NCI-H128 (cell line): ENCODE data around the gene DNAAF9.

Source experiments
- DNase-seq: peaks from one replicate; lab custom pipeline; 2025; ENCODE audit not compliant: unreplicated experiment; lab: John Stamatoyannopoulos, UW

DNAAF9 gene

DNA sequence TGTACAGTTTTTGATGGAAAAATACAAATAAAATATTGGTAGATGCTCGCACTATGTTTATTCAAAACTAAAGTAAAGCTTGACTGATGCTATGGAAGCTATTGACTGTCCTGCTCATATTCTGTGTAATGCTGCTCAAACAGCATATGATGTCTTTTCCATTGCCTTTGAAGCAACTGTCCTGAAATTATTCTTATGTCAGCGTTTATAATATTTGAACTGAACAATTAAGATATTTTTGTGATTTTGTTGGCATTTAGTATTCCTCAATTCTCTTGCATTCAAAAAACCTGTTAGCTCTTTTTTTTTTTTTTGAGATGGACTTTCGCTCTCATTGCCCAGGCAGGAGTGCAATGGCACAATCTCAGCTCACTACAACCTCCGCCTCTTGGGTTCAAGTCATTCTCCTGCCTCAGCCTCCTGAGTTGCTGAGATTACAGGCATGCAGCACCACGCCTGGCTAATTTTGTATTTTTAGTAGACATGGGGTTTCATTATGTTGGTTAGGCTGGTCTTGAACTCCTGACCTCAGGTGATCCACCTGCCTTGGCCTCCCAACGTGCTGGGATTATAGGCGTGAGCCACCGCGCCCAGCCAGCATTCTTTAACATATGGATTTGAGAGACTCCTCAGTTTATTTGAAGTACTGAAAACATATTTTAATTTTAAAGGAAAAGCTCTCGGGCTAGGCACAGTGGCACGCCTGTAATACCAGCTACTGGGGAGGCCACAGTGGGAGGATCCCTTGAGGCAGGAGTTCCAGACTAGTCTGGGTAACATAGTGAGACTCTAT, 5.3 kb upstream of the DNAAF9 start:
- DNase-seq, result no peak

- no peak for DNase-seq
Measured at GRCh38 chr20:3410464-3410863, 3.0 kb upstream of the DNAAF9 start.

- no peak for DNase-seq
Measured at GRCh38 chr20:3409417-3409816, 1.9 kb upstream of the DNAAF9 start.

DNA sequence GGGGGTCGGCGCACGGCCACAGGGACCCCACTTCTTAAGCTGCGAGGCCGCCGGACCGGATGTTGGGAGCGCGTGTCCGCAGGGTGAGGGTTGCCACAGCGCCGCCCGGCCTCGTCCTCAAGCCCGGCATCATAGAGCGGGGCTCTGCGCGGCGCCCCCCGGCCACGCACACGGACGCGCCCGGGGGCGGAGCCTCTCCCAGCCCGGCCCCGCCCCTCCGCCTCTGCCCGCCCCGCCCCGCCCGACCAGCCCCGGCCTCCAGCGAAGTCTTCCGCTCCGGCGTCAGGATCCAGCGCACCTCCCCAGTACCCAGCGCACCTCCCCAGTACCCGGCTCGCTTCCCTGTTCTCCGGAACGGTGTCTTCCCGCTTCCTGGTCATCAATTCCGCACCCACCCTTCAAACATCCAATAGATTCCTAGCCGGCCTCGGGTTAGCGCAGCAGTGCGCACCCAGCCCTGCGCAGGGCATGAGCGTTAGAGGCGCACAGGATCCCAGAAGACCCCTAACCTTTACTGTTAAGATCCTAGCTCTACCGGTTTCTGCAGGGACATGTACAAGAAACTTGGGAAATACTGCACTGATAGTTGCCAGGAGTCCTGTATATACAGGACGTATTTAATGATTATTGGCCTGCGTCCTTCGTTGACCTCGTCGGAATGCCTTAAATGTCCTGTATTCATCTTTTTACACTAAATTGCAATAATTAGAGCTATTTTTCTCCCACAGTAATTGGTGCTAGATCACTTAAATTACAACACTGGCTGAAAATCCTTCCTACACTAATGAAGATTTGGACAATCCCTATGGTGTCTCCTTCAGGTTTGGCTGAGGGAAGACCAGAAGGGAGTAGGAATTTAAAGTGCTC, 535 bp upstream of the DNAAF9 start:
- no peak for DNase-seq

DNA sequence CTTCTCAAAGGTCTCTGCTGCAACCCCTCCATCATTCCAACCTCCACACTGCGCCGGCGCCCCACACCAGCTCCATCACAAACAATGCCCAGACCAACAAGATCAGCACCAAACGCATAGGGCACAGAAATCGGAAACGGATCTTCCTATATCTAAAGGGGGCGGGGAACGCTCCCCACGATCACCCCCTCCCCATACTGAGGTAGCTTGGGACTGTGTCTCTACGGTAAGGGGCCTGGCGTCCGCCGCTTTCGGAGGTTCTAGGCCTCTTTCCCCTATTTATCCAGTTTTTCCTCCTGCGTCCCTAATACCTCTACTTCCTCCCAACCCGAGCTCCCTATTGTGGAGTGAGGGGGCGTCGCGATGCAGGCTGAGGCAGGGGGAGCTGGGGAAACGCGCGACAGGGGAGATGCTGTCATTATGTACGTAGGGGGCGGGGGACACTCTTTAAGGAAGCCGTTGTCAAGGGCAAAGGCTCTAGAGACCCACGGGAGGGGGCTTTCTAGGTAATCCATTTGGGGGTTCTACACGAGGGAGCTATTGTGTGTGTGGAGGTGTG, 909 bp downstream of the DNAAF9 start:
- DNase-seq, result no peak

DNA sequence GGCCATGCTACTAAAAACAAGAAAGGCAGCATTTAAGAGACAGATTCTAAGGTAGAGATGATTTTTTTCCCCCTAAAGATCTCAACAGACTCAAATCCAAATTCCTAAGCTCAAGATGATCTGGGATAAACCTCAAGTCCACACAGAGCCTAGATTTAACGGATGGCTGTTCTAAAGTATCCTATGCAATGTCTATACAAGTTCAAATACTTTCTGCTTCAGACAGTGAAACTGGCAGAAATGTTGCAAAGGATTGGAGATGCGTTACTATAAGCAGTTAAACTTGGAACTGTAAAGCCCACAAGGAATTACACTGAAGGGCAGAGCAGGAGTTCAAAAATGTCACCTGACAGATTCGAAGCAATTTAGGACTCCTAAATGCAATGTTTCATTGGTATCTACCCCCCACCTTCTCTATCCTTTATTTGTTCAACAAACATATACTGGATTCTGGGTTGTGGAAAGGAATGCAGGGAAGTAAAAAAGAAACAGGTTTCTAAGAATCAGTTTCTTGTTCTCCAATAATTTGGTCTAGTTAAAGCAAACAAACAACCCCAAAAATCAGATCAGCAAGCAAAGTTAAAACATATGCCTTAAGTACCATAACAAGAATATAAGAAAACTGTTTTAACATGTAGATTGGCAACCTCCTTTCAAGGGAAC, 1.6 kb downstream of the DNAAF9 start:
- DNase-seq, result no peak

DNA sequence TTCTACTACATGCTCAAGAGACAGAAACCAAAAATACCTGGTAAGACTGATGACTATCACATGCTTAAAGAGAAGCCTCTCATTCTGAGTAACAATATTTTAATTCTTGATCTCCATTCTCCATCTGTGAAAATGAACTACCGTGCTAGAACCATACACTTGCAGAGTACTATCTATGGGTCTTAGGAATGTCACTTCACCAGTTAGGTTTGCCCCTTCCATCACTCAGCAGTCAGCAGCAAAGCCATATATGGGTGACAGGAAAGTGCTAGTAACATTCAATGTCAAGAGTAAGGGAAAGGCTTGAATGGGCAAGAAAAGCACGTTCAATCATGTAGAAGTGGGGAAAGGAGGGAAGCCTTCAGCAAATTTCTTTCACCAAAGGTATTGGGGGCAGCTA, 2.3 kb downstream of the DNAAF9 start:
- no peak for DNase-seq

GRCh38 chr20:3404402-3404801, 3.1 kb downstream of the DNAAF9 start:
- DNase-seq, result no peak

- DNase-seq, result no peak
Measured at GRCh38 chr20:3403741-3404140, 3.7 kb downstream of the DNAAF9 start.

- no peak for DNase-seq
Measured at GRCh38 chr20:3402453-3402852, 5.0 kb downstream of the DNAAF9 start.

GRCh38 chr20:3400260-3401155, 7.0 kb downstream of the DNAAF9 start:
- DNase-seq, result no peak

GRCh38 chr20:3398681-3399252, 8.7 kb downstream of the DNAAF9 start:
- DNase-seq, result no peak

DNA sequence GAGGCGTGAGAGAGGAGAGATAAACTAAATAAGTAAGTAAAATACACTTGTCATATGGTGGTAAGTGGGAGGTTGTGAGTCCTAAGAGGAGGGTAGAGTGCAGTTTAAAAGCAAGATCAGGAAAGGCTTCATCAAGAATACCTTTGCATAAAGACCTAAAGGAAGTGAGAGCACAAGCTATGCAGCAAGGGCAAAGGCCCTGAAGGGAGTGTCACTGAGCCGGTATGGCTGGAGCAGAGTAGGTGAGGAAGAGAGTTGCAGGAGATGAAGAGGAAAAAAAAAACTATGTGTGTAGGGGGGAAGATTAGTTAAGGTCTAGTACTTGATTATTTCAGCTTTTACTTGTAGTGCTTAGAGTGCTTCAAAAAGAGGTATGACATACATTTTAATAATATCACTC, 11.0 kb downstream of the DNAAF9 start:
- DNase-seq, result no peak

- DNase-seq, result no peak
Measured at GRCh38 chr20:3392756-3393155, 14.7 kb downstream of the DNAAF9 start.

GRCh38 chr20:3390759-3391425, 16.6 kb downstream of the DNAAF9 start:
- DNase-seq, result no peak

- DNase-seq, result no peak
Measured at GRCh38 chr20:3383878-3384495, 23.5 kb downstream of the DNAAF9 start.

DNA sequence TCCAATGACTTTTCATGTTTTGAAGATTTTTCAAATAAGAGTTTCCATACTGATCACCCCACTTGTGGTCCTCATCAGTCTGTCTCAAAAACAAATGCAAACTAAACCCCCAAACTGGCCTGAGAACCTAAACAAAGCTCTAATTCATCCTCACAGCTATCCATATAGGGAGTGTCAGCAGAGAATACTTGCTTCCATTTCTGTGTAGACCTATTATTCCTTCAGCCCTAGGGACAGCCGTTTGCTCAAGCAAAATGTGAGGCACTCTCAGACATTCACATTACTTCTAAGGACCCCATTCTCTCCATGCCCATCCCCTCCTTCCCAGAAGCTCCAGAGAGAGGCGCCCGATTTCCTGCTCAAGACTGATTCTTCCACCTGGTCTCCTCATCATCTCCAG, 24.6 kb downstream of the DNAAF9 start:
- DNase-seq, result no peak

- no peak for DNase-seq
Measured at GRCh38 chr20:3380228-3381070, 27.0 kb downstream of the DNAAF9 start.
